GM12873 (cell line): Measurements from ENCODE around the gene COX7A2.

Experiments
- CTCF ChIP-seq: IDR thresholded peaks from 2 replicates; pipeline ENCODE4 v1.5.1; 2012; ENCODE audit warnings: low read depth, mild to moderate bottlenecking, moderate library complexity, low read length, control low read depth; ENCODE audit not compliant: insufficient read depth; ENCODE audit errors: missing control alignments

COX7A2 gene

GRCh38 chr6:75243333-75244062 lies at the start of gene COX7A2:
Gene COX7A2, minus strand, starts transcription at chr6:75243801. Its CDS starts 67 bp downstream, at chr6:75243734.
- no peak for TF ChIP-seq CTCF

- no peak for TF ChIP-seq CTCF
These were observed 49.0 kb upstream of the COX7A2 start for GRCh38 chr6:75292555-75292954.

- no peak for TF ChIP-seq CTCF
These were observed 48.1 kb upstream of the COX7A2 start for GRCh38 chr6:75291744-75292143.

- TF ChIP-seq CTCF = no peak
These were observed 47.7 kb upstream of the COX7A2 start for GRCh38 chr6:75291331-75291730.

GRCh38 chr6:75290136-75290945 lies 46.7 kb upstream of the COX7A2 start:
- TF ChIP-seq CTCF = no peak

- no peak for TF ChIP-seq CTCF
These were observed 44.4 kb upstream of the COX7A2 start for GRCh38 chr6:75288023-75288422.

GRCh38 chr6:75287424-75287823 lies 43.8 kb upstream of the COX7A2 start:
- TF ChIP-seq CTCF = no peak
